Testis (tissue), 2 donors: ENCODE results near the gene TEX12.

ENCODE experiments used
- CTCF ChIP-seq, 3 experiments: fragments of 450-650 bp in 2 of 3; fragments of 200-600 bp in 1 of 3; sonication (generic) in 1 of 3; IDR thresholded peaks; one replicate each; pipeline ENCODE4 v1.5.1; 2016 to 2019; ENCODE audit warnings: antibody characterized with exemption in 3 of 3, mild to moderate bottlenecking in 2 of 3, moderate library complexity in 1 of 3
- POLR2A ChIP-seq: fragments of 450-650 bp; IDR thresholded peaks from one replicate; pipeline ENCODE4 v1.6.1; 2017; ENCODE audit warnings: antibody characterized with exemption, mild to moderate bottlenecking, moderate library complexity

GRCh38 chr11:112121981-112122615 lies 45.1 kb upstream of the TEX12 start:
- TF ChIP-seq CTCF (IDR thresholded peaks at IDR 0.05) (no peak), POLR2A (no peak)
